Brain microvascular endothelial cell (primary cell): ENCODE data around the gene ADAM15.
A peak's percentile ranks its signal among the peaks of the same experiment; 100 is the strongest.

Experiments
- DNase-seq: peaks from one replicate; pipeline ENCODE4 v3.0.0-alpha.2; 2020
- H3K27ac ChIP-seq: fragments of 250-450 bp; sonication (Bioruptor Pico); 2 replicates; pipeline ENCODE4 v1.5.1; 2020; ENCODE audit warnings: mild to moderate bottlenecking, moderate library complexity
- H3K27me3 ChIP-seq: fragments of 250-450 bp; sonication (Bioruptor Pico); replicated peaks from 2 replicates; pipeline ENCODE4 v1.5.1; 2020; ENCODE audit warnings: mild to moderate bottlenecking
- H3K36me3 ChIP-seq: fragments of 250-450 bp; sonication (Bioruptor Pico); replicated peaks from 2 replicates; pipeline ENCODE4 v1.5.1; 2020; ENCODE audit warnings: mild to moderate bottlenecking
- H3K4me3 ChIP-seq: 2 replicates; pipeline ENCODE4 v1.5.1; 2011; ENCODE audit warnings: low read depth, mild to moderate bottlenecking, control low read depth, low read length, moderate library complexity
- in situ Hi-C: cut with HindIII; loops from 2 replicates; pipeline ENCODE4 v1.10.0; 2017; ENCODE audit warnings: low sequenced_read_pairs, low pct_ligation_motif_present
- TF ChIP-seq, protein P1 (sequence below): IDR thresholded peaks from 2 replicates; pipeline ENCODE4 v1.5.1; 2011; ENCODE audit warnings: low read depth, mild to moderate bottlenecking, moderate library complexity, low read length, control low read depth, inconsistent platforms; ENCODE audit errors: missing control alignments

The ADAM15 gene

GRCh38 chr1:155062702-155063411 is 11.7 kb downstream of the ADAM15 start:
- H3K27ac ChIP-seq, result no peak overlapping the region

GRCh38 chr1:155063550-155064110 is 12.5 kb downstream of the ADAM15 start, which contains the start of gene EFNA4:
EFNA4 (plus strand) TSS chr1:155063740; CDS start chr1:155063824, 84 bp downstream.
- H3K27me3 ChIP-seq, result no peaks in the 10 kb centered on the region
- DNase-seq, result peak; percentile 76
- in situ Hi-C loops, result no loop called here
- peak within 1 kb of the TSS; percentile 91 for H3K4me3 ChIP-seq
- peak within 1 kb of the TSS; percentile 66 for H3K27ac ChIP-seq
- H3K36me3 ChIP-seq, result peaks cover 5% of the 10 kb centered on the region
- TF ChIP-seq, protein P1, sequence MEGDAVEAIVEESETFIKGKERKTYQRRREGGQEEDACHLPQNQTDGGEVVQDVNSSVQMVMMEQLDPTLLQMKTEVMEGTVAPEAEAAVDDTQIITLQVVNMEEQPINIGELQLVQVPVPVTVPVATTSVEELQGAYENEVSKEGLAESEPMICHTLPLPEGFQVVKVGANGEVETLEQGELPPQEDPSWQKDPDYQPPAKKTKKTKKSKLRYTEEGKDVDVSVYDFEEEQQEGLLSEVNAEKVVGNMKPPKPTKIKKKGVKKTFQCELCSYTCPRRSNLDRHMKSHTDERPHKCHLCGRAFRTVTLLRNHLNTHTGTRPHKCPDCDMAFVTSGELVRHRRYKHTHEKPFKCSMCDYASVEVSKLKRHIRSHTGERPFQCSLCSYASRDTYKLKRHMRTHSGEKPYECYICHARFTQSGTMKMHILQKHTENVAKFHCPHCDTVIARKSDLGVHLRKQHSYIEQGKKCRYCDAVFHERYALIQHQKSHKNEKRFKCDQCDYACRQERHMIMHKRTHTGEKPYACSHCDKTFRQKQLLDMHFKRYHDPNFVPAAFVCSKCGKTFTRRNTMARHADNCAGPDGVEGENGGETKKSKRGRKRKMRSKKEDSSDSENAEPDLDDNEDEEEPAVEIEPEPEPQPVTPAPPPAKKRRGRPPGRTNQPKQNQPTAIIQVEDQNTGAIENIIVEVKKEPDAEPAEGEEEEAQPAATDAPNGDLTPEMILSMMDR, result no peak

More at GRCh38 chr1:155062702-155063411, 11.7 kb downstream of the ADAM15 start:
- peaks cover 10% of the 10 kb centered on the region for H3K36me3 ChIP-seq
- in situ Hi-C loops, result no loop called here
- peak overlapping the region; percentile 91 for H3K4me3 ChIP-seq
- TF ChIP-seq, protein P1, result peak; percentile 94
- DNase-seq, result peak; percentile 48
- no peaks in the 10 kb centered on the region for H3K27me3 ChIP-seq

DNA sequence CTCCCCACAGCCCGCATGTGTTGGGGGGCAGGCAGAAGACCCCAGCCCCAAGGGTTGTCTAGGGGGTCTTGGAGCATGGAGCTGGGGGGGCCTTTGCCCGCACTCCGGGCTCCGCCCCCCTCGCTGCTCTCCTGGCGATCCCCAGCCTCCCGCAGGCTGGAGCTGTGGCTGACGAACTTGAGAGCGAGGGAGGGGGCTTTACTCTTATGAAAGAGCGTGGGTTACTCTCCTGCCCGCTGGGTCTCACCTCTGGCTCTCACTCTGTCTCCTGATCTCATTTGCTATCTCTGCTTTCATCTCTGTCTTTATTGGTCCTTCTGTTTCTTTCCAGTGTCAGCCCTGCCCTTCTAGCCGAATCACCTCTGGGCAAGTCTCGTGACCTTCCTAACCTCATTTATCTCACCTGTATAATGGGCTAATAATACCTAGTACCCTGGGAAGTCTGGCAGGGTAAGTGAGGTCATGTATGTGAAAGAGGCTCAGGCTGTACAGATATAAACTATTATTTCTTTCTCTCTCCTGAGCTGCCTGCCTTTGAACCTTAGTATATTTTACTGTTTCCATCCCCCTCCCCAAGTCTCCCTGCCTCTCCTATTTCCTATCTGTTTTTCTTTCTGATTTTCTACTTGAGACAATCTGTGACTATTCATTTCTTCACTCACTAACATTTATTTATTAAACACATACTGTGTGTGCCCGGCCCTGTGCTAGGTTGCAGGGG is 13.2 kb downstream of the ADAM15 start:
- Histone ChIP-seq H3K27me3 (no peaks in the 10 kb centered on the region), H3K4me3 (peak overlapping the region; percentile 91), H3K36me3 (peaks cover 3% of the 10 kb centered on the region), H3K27ac (no peak overlapping the region)
- TF ChIP-seq, protein P1, result no peak
- in situ Hi-C loops, result no loop called here
- no peak for DNase-seq

GRCh38 chr1:155064832-155065429 is 13.8 kb downstream of the ADAM15 start:
- no peak overlapping the region for H3K4me3 ChIP-seq
- H3K27ac ChIP-seq, result no peak overlapping the region
- in situ Hi-C loops, result no loop called here
- no peak for DNase-seq
- H3K36me3 ChIP-seq, result peaks cover 3% of the 10 kb centered on the region
- TF ChIP-seq, protein P1, result no peak
- H3K27me3 ChIP-seq, result no peaks in the 10 kb centered on the region

DNA sequence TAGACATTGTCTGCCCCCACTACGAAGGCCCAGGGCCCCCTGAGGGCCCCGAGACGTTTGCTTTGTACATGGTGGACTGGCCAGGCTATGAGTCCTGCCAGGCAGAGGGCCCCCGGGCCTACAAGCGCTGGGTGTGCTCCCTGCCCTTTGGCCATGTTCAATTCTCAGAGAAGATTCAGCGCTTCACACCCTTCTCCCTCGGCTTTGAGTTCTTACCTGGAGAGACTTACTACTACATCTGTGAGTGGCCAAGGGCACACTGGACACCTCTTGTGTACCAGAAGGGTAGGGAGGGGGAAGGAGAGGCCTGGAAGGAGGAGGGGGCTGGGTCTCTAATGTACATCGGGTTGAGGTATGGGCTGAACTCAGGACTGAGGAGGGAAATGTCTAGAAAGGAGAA is 15.7 kb downstream of the ADAM15 start:
- H3K36me3 ChIP-seq, result peaks cover 3% of the 10 kb centered on the region
- in situ Hi-C loops, result no loop called here
- no peak overlapping the region for H3K4me3 ChIP-seq
- TF ChIP-seq, protein P1, result no peak
- DNase-seq, result no peak
- H3K27ac ChIP-seq, result no peak overlapping the region
- no peaks in the 10 kb centered on the region for H3K27me3 ChIP-seq
